ENCODE measurements around the gene GSTM3.
"Not testable (repeated sequence)": the region's sequence is repeated elsewhere in the genome, so short reads cannot be mapped to it uniquely, and the experiment has no call there.

Gene GSTM3

DNA sequence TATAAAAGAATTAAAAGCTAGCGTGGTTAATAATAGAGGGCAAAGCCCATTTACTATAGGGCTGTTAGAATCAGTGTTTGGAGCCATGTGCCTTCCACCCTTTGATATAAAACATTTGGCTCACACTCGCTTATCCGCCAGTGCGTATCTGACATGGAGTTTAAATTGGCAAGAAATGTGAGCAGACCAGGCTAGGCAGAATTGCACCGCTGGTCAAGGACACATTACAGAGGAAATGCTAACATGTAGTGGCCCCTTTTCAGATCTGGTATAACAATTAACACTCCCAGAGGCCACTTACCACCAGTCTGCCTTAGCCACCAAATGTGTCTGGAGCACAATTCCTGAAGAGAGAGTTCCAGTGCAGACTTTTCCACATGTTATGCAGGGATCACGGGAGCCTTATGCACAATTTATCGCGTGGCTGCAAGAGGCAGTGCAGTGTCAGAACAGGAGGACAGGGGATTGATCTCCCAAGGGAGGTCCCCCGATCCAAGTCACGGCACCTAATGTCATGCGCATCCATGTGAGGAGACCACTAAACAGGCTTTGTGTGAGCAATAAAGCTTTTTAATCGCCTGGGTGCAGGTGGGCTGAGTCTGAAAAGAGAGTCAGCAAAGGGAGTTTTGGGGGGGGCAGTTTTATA is 14.0 kb downstream of the GSTM3 start:
- no peak for DNase-seq (ENCODE audit: low spot score)

DNA sequence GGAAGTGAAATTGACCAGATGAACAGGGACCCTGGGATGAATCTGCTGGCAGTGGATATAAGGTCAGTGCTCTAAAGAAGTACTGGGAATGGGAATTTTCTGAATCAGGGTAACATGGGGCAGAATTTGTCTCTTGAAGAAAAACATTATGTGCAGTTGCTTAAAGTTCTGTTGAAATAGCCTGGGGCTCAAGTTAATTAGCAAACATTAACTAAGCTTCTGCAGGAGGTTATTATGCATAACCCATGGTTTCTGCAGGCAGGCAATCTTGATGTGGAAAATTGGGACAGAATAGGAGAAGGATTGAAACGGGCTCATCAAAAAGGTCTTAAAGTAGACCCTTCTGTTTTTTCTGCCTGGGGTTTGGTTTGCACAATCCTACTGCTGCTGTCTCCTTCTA is 14.8 kb downstream of the GSTM3 start:
- no peak for DNase-seq (ENCODE audit: low spot score)

DNA sequence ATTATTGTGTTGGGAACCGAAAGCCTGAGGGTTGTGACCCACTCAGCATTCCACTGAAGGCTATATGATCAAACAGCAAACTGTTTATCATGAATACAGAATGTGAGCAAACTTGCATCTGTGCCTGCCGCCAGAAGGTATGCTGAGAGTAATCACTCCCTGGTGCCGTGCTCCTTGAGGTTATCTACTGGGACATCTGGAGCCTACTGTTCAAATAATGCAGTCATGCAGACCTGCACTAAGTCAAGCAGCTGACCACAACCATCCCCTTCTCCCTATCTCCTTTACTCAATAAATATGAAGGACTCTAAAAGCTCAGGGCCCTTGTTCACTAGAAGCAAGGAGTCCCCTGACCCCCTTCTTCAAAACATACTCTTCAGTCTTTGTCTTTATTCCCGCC is 15.3 kb downstream of the GSTM3 start:
- no peak for DNase-seq (ENCODE audit: low spot score)

DNA sequence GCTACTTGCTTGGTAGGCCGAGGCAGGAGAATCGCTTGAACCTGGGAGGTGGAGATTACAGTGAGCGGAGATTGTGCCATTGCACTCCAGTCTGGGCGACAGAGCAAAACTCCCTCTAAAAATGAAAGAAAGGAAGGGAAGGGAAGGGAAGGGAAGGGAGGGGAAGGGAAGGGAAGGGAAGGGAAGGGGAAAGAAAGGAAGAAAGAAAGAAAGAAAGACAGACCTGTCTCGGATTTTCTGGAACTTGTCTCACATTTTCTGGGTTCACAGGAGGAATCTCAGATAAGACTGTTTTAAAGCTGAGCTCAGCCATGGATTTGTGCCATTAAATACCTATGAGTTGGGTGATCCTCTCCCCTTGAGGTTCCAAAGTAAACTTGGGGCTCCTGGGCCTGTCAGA is 15.9 kb downstream of the GSTM3 start:
- DNase-seq (ENCODE audit: low spot score): no peak

DNA sequence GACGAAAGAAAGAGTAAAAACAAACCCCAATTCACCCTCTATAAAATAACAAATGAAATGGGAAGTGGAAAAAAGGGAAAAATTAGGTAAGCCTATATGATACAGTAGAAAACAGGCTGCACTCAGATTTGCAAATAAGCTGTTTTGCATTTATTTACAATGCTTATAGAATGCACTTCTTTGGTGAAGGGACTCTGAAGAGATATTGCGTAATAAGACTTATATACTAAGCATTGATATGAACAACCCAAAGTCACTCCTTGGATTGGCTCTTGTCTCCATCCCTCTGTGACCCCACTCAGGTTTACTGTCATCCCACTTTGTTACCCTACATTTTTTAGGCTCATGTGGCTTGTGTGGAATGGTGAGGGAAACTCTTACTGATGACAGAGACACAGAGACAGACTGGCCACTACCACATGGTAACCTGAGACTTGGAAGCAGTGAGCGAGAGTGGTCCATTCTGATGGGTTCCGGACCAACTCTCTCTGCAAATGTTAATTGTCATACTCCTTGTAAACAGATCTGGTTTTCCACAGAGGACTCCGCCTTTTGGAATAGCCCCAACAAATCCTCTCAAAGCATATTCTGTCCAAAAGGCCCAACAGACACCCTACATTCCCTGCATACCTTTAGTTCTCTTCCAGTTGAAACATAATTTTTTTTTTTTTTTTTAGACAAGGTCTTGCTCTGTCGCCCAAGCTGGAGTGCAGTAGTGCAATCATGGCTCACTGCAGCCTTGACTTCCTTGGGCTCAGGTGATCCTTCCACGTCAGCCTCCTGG is 17.7 kb downstream of the GSTM3 start:
- no peak for DNase-seq (ENCODE audit: low spot score)

DNA sequence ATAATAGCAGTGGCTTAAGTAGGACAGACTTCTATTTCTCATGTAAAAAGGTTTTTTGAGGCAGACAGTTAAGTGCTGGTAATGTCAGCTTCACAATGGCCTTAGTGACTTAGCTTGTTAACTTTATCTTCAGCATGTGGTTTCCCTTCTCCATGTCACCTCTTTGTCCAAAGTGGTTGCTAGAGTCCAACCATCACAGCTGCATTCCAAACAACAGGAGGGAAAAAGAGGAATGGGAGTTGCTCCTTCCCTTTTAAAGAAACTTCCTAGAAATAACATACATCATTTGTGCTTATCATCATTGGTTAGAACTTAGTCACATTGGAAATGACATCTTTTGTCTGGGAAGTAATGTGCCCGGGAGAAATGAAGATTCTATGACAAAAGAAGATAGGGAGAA is 18.9 kb downstream of the GSTM3 start:
- DNase-seq (ENCODE audit: low spot score): no peak

DNA sequence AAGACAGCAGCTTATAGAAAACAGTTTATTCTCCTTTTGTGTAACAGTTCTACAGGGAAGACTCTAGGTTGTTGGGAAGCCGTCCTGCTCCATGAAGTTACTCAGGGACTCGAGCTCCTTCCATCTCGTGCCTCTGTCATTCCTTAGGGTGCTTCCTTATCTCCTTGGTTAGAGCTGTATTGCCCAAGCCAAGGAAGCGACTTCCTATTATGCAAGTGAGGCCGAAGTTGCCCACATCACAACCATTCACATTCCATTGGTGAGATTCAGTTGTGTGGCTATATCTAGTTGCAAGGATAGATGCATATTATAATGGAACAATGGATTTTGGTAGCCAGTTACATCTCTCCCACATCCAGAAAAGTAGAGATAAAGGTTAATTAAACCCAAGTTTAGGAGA is 19.8 kb downstream of the GSTM3 start:
- DNase-seq (ENCODE audit: low spot score): no peak

DNA sequence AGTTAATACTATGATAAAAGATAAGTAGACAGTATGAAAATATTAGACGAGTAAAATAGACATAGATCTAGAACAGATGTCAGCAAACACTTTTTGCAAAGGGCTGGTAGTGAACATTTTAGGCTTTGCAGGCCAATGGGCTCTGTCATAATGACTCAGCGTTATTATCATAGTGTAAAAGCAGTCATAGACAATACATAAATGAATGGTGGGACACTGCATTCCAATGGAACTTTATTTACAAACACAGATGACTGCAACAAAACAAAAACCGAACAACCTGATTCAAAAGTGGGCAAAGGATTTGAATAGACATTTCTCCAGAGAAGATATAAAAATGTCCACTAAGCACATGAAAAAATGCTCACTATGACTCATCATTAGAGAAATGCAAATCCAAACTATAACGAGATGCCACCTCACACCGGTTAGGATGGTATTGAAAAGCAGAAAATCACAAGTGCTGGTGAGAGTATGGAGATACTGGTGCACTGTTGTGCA is 21.5 kb downstream of the GSTM3 start:
- DNase-seq (ENCODE audit: low spot score): no peak

DNA sequence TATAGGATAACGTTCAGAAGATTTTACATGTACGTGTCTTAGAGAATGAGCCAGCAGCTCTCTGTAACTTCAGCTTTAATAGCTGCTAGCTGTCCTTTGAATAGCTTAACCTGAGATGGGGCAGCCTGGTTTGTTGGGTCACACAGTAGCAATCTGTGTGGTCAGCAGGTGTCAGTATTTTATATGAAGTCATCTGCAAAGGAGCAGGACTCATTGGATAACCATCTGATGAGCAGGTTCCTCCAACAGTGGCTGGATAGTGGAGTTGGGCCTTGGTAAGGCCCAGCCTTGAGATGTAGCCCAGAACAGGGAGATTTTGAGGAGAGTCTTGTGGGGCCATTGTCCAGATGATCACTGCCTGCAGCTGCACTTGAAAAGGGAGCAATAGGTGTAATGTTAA is 22.3 kb downstream of the GSTM3 start:
- DNase-seq (ENCODE audit: low spot score): no peak

DNA sequence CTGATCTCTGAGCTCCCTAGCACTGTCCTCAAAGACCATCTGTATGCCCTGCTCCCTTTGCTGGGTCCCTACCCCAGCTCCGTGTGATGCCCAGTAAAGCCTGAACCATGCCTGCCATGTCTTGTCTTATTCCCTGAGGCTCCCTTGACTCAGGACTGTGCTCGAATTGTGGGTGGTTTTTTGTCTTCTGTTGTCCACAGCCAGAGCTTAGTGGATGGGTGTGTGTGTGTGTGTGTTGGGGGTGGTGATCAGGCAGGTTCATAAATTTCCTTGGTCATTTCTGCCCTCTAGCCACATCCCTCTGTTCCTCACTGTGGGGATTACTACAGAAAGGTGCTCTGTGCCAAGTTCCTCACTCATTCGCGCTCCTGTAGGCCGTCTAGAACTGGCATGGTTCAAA is 23.1 kb downstream of the GSTM3 start:
- no peak for DNase-seq (ENCODE audit: low spot score)

DNA sequence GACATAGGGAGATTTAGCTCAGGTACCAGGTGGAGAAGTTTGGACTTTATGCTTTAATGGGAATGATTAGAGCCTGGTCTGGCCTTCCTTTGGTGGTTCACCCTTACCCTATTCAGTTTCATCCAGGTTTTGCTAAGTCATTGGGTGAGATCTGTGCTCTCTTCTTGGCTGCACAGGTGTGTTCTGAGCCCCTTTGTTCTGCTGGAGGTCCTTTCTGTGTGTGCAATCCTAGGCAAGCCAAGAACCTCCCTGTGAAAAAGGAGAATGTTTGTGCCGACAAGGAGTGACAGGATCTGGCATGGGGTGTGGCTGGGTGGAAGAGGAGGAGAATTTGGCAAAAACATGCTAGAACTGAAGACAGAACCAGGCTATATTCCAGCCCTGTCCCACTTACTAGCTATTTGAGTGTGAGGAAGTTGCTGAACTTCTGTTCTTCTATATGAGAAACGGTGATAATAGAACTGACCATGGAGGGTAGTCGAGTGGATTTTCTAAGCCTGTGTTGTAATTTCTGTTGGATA is 24.2 kb downstream of the GSTM3 start:
- no peak for DNase-seq (ENCODE audit: low spot score)

DNA sequence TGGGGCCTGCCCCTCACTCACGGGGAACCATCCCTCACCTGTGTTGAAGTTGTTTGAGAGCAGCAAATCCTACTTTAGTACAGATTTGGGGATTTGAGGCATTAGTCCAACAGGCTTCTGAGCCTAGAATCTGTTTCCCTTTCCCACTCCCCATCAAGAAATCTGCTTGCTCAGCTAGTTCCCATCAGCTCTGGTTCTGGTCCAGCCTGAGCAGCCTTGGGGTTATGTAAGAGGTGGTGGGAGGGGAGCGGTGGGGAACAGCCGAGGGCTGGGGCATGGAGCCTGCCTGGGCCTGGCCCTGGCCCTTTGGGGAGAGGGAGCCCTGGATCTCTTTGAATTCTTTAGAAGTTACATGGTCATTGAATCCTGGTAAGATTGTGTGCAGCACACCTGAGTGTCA is 24.7 kb downstream of the GSTM3 start:
- no peak for DNase-seq (ENCODE audit: low spot score)

DNA sequence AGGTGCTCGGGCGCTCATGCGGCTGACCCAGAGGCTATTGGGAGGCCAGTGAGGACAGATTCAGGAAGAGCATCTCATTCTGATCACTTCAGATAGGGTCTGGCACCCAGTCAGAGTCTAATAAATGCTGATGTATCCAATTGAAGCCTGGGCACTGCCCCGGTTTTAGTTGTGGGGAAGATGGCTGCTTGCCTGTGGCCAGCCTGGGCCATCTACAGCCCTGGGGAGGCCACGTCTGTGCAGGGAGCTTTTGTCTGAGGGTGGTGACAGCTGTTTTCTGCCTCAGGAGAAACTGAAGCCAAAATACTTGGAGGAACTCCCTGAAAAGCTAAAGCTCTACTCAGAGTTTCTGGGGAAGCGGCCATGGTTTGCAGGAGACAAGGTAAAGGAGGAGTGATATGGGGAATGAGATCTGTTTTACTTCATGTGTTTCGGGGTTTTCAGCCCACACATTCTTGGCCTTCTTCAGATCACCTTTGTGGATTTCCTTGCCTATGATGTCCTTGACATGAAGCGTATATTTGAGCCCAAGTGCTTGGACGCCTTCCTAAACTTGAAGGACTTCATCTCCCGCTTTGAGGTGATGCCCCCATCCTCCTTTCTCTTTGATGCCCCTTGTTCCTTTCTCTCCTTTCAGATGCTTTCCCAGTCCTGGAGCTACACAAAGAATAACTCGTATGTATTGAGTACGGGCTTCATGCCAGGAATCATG is 26.0 kb downstream of the GSTM3 start:
- DNase-seq (ENCODE audit: low spot score): peak; percentile 0

DNA sequence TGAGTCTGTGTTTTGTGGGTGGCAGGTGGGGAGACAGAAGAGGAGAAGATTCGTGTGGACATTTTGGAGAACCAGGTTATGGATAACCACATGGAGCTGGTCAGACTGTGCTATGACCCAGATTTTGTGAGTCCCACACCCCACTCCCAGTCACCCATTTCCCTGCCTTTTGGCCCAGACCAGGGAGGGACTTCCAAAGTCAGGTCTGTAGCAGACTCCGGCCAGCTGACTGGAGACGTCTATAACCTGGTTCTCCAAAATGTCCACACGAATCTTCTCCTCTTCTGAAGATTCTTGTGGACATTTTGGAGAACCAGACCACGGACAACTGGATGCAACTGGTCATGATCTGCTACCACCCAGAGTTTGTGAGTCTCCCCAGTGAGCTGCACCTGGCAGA is 27.2 kb downstream of the GSTM3 start:
- DNase-seq (ENCODE audit: low spot score): peak; percentile 0

DNA sequence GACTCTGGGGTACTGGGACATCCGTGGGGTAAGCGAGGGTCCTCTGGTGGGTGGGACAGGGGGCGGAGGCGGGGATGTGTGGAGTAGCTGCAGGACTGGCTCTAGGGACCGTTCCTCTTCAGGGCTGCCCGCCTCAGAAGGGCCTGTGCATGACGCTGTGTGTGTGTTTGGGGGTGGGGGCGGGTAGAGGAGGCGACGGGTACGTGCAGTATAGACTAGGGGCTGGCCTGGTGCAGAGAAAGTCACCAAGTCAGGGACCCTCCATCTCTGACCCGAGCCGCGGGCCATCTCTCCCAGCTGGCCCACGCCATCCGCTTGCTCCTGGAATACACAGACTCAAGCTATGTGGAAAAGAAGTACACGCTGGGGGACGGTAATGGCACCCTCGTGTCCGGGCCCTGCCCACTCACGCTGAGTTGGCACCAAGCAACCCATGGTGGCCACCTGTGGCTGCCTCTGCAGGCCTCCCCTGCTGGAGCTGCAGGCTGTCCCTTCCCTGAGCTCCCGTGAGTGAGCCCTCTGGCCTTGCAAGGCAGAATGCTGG is 28.4 kb downstream of the GSTM3 start:
- no peak for DNase-seq (ENCODE audit: low spot score)

DNA sequence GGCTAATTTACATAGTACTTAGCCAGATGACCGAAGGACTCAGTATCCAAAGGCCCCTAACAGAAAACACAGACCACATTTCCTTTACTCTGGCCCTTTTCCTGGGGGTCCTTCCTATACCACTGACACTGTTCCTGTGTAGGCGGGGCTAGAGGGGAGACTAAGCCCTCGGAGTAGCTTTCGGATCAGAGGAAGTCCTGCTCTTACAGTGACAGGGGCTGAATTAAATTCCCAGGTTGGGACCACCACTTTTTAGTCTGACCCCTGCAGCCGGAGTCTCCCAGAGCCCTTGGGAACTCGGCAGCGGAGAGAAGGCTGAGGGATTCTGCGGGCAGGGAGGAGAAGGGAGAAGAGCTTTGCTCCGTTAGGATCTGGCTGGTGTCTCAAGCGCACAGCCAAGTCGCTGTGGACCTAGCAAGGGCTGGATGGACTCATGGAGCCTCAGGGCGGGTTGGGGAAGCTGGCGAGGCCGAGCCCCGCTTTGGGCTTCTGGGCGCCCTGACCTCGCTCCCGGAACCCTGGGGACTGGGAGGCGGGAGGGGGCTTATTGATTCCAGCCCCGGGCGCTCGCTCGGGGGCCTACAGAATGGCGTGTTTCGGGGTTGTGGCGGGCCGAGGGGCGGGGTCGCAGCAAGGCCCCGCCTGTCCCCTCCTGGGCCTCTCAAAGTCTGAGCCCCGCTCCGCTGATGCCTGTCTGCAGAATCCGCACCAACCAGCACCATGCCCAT is 29.1 kb downstream of the GSTM3 start, which contains the start of gene GSTM5:
GSTM5 (plus strand) TSS at position 659 of the 728 bp plus-strand sequence; CDS start at position 721, 62 bp downstream.
- DNase-seq (ENCODE audit: low spot score): peak; percentile 6

DNA sequence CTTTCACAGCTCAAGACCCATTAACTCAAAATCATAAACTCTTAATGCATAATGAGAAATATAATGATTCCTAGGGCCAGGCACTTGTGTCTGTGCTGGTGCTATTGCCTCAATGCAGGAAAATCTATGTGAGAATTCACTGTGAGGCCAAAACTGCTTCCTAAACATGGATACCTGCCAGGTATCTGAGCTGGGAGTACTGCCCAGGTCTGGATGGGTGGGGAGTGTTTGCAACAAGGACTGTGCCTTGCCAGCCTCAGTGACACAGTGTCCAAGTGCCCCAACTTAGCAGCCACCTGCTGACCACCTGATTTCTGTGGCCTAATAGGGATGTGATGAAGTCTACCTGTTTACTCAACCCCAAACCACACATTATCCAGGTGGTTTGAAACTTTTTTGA is 31.0 kb downstream of the GSTM3 start:
- not testable (repeated sequence) for DNase-seq (ENCODE audit: low spot score)

DNA sequence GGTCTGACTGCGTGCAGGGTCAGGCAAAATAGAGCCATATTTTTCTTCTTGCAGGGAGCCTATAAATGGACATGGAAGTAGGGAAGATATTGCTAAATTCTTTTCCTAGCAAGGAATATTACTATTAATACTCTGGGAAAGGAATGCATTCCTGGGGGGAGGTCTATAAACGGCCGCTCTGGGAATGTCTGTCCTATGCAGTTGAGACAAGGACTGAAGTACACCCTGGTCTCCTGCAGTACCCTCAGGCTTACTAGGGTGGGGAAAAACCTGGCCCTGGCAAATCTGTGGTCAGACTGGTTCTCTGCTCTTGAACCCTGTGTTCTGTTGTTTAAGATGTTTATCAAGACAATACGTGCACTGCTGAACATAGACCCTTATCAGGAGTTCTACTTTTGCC is 31.9 kb downstream of the GSTM3 start:
- DNase-seq (ENCODE audit: low spot score): not testable (repeated sequence)

DNA sequence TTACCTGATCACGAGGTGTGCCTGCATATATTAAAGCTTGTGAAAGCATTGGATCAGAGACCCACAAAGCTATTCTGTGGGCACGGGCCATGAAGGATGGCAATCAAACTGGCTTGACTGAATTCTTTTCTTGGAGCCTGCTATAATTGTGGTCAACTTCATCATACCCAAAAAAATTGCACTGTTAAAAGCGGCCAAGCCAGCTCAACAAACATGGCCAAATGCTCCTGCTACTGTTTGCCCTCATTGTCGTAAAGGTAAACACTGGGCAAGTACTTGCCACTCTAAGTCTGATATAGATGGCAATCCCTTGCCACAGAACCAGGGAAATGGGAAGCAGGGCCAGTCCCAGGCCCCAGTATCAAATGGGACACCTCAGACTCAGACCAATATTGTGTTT is 35.4 kb downstream of the GSTM3 start:
- DNase-seq (ENCODE audit: low spot score): peak; percentile 0

DNA sequence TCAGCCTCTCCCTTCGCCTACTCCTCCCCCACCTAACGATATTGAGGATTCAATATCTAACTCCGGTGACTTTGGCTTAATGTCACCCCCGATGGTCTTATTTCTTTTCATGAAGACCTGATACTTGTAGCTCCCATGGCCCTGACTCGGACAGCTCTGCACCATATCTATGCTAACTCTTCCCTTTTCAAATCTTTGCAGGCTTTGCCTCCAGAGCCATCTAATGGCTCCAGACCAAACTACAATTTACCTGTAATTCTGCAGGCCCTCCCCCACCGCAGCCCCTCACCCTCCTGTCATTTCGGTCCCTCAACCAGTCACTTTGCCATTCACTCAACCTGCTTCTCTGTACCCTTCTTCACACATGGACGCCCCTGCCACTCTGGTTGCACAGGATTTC is 36.7 kb downstream of the GSTM3 start:
- DNase-seq (ENCODE audit: low spot score): peak; percentile 0

DNA sequence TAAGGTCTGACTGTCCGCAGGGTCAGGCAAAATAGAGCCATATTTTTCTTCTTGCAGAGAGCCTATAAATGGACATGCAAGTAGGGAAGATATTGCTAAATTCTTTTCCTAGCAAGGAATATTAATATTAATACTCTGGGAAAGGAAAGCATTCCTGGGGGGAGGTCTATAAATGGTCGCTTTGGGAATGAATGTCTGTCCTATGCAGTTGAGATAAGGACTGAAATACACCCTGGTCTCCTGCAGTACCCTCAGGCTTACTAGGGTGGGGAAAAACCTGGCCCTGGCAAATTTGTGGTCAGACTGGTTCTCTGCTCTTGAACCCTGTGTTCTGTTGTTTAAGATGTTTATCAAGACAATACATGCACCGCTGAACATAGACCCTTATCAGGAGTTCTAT is 37.9 kb downstream of the GSTM3 start:
- DNase-seq (ENCODE audit: low spot score): not testable (repeated sequence)

DNA sequence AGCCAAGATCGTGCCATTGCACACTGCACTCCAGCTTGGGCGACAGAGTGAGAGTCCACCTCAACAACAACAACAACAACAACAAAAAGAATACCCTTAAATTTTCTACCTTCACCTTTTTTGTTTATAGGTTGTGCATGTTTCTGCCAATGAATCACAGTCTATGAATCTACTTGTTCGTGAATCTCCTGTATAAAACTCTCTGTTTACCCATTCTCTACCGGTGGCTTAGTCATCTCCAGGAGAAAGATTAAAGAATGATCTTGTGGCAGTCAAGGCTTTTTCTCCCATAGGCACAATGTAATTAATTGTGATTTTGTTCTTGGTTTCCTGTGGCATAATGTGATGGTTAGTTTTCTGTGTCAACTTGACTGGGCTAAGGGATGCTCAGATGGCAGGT is 43.0 kb downstream of the GSTM3 start:
- not testable (repeated sequence) for DNase-seq (ENCODE audit: low spot score)

Measured in Ammon's horn (tissue), 1 donor.